GM18519 (cell line): ENCODE measurements around the gene RAB14.
"Not testable (repeated sequence)": the region's sequence is repeated elsewhere in the genome, so short reads cannot be mapped to it uniquely, and the experiment has no call there.

Source experiments
- ATAC-seq: cut with Tn5 transposase; IDR thresholded peaks from one replicate; pipeline ENCODE4 v1.9.1; 2021; ENCODE audit warnings: mild to moderate bottlenecking, moderate library complexity; ENCODE audit not compliant: unreplicated experiment, low FRiP score

Gene RAB14

GRCh38 chr9:121192959-121193640, 8.6 kb downstream of the RAB14 start:
- no peak for ATAC-seq

DNA sequence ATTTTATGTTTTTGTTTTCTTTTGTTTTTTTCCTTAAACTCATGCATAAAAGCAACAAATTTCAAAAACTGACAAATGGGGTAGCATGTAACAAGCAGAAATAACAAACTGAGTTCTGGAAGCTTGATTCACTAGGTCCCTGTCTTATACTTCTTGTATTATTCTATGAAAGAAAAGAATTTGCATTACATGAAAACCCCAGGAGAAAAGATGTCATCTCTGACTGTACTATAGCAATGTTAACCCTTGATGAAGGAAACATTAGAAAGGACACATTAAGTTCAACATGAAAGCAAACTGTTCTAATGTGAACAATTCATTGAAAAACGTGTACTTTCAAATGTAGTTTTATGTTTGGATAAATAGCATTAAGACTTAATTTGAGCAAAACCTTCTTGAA, 9.2 kb downstream of the RAB14 start:
- ATAC-seq: no peak

DNA sequence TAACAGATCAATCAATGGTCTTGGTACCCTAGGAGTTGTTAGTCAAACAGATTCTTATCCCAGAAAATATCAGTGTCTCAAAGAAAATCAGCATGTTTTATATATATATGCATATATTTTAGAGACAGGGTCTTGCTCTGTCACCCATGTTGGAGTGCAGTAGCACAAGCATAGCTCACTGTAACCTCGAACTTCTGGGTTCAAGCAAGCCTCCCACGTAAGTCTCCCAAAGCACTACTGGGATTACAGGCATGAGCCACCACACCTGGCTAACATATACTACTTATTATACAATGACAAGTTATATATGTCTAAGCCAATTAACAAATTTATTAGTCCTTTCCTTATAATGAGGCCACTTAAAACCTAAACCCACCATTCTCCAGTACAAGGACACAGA, 10.4 kb downstream of the RAB14 start:
- ATAC-seq: no peak

DNA sequence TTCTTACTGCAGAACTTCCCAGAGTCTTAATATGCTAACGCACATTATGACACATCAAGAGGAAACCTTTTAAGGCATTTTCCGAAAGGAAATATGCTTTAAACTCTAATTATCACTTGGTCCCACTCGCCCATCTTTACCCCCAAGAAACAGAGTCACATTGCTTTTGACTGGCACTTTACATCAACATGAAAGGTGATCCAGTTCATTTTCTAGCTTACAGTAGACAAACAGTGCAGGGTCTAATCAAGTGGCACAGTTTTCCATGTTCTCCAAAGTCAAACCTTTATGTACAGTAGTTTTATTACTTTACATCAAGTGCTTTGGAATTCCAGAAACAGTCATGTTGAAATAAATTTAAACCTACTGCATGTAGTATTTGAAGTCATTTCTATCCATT, 12.0 kb downstream of the RAB14 start:
- no peak for ATAC-seq

DNA sequence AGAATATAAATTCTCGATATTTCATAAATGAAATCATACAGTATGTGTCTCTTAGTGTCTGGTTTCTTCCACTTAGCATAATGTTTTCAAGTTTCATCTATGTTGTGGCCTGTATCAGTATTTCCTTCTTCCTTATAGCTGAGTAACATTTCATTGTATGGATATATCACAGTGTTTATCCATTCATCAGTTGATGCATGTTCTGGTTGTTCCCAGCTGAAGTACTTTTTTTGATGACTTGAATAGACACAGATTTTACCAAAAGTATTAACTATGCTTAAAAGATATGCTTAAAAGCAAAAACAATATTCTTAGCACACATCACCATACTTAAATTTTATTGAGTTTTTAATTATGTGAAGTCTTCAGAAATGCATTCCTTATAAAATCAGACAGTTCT, 12.7 kb downstream of the RAB14 start:
- no peak for ATAC-seq

- no peak for ATAC-seq
Observed at GRCh38 chr9:121187636-121188305, 13.9 kb downstream of the RAB14 start.

DNA sequence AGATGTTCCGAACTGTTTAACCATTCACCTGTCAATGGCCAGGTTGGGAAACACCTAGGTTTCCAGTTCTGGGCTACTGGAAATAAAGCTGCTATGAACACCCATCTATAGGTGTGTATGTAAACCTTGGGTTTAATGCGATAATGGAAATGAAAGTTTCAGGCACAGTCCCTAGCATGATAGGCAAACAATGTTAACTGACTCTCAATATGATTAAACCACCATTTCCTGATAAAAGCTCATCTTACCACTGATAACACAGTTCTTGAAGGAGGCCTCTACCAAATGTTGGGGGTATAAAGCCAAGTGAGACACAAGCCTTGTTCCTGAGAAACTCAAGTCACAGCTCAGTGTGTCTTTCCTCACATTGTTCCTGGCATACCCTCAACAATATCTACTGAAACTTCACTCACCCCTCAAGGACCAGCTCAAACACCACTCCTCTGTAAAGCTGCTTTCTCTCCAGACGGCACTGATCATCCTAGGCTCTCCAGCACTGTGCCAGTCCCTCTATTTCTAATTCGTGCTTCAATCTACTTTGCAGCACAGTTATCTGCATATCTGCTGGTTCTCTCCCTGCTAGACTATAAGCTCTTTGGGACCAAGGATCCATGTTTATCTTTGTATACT, 15.8 kb downstream of the RAB14 start:
- ATAC-seq: no peak

- no peak for ATAC-seq
Observed at GRCh38 chr9:121185178-121185745, 16.4 kb downstream of the RAB14 start.

GRCh38 chr9:121184463-121184862, 17.2 kb downstream of the RAB14 start:
- ATAC-seq: no peak

GRCh38 chr9:121183666-121184423, 17.8 kb downstream of the RAB14 start:
- ATAC-seq: no peak

GRCh38 chr9:121182989-121183388, 18.7 kb downstream of the RAB14 start:
- no peak for ATAC-seq

DNA sequence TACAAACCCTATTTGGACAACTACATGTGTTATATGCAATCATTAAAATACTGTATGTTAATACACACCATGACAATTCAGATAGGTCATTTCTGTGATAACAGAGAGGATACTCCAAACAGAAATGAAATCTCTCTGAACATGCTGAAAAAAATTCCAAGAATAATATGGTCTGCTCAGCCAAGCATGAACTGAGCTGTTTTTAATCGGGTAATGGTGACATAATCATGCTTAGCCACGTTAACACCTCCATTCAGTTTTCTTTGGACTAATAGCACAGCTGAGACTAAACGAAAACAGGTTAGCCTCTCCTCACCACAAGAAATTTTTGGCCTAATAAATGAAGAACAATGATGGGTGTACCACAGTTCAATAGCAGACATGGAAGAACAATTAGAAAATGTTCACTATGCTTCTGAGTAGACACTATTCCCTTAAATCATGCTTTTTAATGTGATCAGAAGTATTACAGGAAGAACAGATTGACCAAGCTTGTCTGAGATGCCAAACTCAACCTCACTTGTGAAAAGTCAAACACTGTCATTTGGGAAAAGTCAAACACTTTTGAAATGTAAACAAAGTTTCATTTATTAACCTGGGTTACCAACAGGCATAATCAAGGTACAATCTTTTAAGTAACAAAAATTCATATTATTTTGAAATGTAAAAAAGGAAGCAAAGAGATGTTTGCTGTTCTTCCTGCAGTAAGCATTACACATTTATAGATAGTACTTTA, 19.4 kb downstream of the RAB14 start:
- no peak for ATAC-seq

DNA sequence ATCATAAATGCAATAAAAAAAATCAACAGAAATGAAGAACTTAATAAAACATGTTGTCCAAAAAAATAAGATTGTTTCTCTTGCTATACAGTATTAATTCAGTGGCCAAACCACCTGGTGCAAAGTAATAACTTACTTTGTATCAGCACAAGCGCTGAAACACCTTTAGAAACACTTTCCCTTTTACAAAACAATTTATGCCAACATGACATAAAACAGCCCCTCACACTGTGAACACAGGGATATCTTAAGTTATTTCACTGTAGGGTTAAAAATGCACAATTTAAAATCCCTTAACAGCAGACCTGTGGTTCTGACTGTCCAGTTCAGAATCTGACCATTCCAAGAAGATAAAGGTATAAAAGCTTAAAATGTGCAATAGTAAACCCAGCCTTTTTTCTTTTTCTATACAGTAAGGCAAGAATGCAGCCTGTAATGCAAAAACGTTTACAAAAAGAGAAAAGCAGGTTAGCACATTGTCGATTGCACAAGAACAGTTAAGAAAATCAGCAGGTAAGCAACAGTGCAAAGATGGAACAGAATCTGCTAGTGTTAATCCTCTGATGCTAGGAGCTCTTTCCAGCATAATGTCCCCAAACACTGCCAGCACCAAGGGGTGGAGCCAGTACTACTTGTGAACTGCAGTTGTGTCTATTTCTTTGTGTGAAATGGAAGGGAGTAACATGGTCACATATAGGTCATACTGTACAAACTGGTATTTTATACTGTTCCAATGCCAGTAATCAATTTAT, 21.6 kb downstream of the RAB14 start:
- ATAC-seq: no peak

DNA sequence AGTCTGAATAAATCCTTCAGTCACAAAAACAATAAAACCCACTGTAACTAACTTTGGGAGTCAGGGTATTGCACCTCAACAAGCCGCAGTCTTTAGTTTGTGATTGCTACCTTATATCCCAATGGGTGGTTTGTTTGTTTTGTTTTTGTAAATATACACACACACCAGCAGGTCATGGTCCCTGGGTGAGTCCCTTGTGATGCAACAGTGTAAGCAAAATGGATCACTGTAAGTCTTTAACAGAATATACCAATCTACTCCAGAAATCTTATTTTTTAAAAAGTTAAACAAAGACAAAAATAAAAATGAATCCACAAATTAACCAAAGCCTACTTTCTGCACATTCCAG, 22.3 kb downstream of the RAB14 start:
- not testable (repeated sequence) for ATAC-seq

DNA sequence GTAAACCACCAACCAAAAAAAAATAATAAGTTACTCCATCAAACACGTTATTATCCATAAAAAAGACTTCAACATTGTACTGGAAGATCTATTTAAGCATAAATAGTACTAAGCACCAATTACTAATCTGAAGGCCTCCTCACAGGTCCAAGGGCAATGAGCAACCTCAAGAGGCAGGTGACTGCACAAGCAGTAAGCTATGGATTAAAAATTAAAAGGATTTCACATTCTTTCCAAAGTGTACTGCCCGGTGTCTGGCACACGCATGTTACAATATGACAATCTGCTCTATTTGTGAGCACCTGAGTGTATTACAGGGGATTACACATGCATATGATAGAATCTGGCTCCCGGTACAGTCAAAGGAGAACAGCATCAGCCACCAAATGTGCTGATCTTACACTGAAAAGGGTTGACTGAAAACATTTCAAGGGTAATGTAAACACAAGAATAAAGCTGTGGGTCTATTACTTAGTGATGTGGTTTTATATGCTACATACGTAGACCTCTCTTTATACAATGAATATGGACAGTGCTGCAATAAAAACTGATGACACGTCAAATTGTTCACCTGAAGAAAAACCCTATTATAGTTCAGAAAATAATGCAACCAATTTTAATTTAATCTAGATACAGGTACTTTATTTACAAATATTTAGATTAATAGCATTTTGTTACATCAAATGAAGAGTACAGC, 22.8 kb downstream of the RAB14 start:
- ATAC-seq: no peak

- ATAC-seq: no peak
Observed at GRCh38 chr9:121173501-121173900, 28.2 kb downstream of the RAB14 start.

- no peak for ATAC-seq
Observed at GRCh38 chr9:121172726-121173487, 28.8 kb downstream of the RAB14 start.

- no peak for ATAC-seq
Observed at GRCh38 chr9:121171236-121171635, 30.4 kb downstream of the RAB14 start.
